ENCODE data around the gene SMARCA2.
A peak's percentile ranks its signal among the peaks of the same experiment; 100 is the strongest.

The SMARCA2 gene

GRCh38 chr9:2060424-2060823, 45.3 kb downstream of the SMARCA2 start:
- no peak for TF ChIP-seq CTCF (IDR thresholded peaks at IDR 0.05; ENCODE audit: insufficient read depth, low read depth, low read length, missing control alignments)
- no peak for DNase-seq (ENCODE audit: low read depth)
- H3K4me3 ChIP-seq (ENCODE audit: low read depth, low read length): no peak overlapping the region

- TF ChIP-seq CTCF (IDR thresholded peaks at IDR 0.05; ENCODE audit: insufficient read depth, low read depth, low read length, missing control alignments): no peak
- H3K4me3 ChIP-seq (ENCODE audit: low read depth, low read length): no peak overlapping the region
- DNase-seq (ENCODE audit: low read depth): no peak
Measured at GRCh38 chr9:2065704-2066103, 50.6 kb downstream of the SMARCA2 start.

- DNase-seq (ENCODE audit: low read depth): no peak
- TF ChIP-seq CTCF (IDR thresholded peaks at IDR 0.05; ENCODE audit: insufficient read depth, low read depth, low read length, missing control alignments): no peak
- no peak overlapping the region for H3K4me3 ChIP-seq (ENCODE audit: low read depth, low read length)
Measured at GRCh38 chr9:2066312-2067273, 51.4 kb downstream of the SMARCA2 start.

GRCh38 chr9:2072752-2073405, 57.7 kb downstream of the SMARCA2 start:
- H3K4me3 ChIP-seq (ENCODE audit: low read depth, low read length): no peak overlapping the region
- TF ChIP-seq CTCF (IDR thresholded peaks at IDR 0.05; ENCODE audit: insufficient read depth, low read depth, low read length, missing control alignments): no peak
- peak; percentile 75 for DNase-seq (ENCODE audit: low read depth)

DNA sequence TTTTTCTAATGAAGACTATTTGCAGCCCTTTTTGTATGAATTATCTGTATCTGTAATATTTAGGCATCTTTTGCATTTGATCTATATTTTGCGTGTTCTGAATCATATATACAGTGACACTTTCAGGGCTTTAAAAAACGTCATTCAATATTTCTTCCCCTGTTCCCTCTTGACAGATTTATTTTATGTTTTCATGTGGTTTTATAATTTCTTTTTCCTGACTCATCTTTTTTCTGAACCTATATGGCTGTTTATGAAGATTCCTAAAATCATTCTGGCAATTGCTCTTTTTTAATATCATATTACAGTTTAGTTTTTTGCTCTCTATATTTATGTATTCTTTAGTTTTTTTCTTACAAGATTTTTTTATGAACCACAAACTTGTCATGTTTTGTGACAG, 67.6 kb downstream of the SMARCA2 start:
- H3K4me3 ChIP-seq (ENCODE audit: low read depth, low read length): no peak overlapping the region
- no peak for DNase-seq (ENCODE audit: low read depth)
- TF ChIP-seq CTCF (IDR thresholded peaks at IDR 0.05; ENCODE audit: insufficient read depth, low read depth, low read length, missing control alignments): no peak

DNA sequence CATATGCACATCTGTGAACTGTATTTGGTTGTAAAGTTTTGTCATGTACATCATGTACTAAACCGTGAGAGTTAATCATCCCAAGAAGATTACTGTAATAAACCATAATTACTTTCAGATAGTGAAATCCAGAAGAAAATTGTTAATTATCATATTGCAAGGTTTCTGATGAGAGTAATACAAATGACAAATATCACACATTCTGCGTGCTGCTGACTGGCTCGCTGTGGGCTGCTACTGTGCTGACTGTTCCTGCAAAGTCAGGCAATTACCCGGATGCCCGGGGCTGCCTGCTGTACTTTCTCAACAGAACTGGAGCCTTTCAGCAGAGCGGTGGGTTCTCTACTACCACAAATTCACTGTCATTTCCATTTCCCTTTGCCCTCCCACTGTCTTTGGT, 68.3 kb downstream of the SMARCA2 start:
- no peak for DNase-seq (ENCODE audit: low read depth)
- no peak overlapping the region for H3K4me3 ChIP-seq (ENCODE audit: low read depth, low read length)
- TF ChIP-seq CTCF (IDR thresholded peaks at IDR 0.05; ENCODE audit: insufficient read depth, low read depth, low read length, missing control alignments): no peak
